Activated CD8-positive, alpha-beta T cell treated with anti-CD3 and anti-CD28 coated beads for 36 hours (primary cell): ENCODE results near the gene PRL. TPM values are rescaled to one million over a fixed set of nuclear protein-coding genes. Genes with fewer than 3 reads are reported as not detected.

Experiments used
- ATAC-seq: fragments of 200-7000 bp; cut with Tn5 transposase; one replicate; pipeline ENCODE4 v1.10.0; 2021; ENCODE audit warnings: mild to moderate bottlenecking, moderate library complexity
- CTCF ChIA-PET: fragments of 350-600 bp; sonication (Branson Sonifier 250); formaldehyde crosslinking; loops from one replicate; lab custom pipeline; 2021; ENCODE audit warnings: antibody characterized with exemption; lab: Charles Lee
- POLR2A ChIA-PET: fragments of 350-600 bp; sonication (Branson Sonifier 250); formaldehyde crosslinking; loops from one replicate; lab custom pipeline; 2021; ENCODE audit warnings: antibody characterized with exemption; lab: Charles Lee
- DNase-seq: peaks from one replicate; pipeline ENCODE4 v3.0.0-alpha.2; 2020
- H3K27ac Mint-ChIP-seq: one replicate; pipeline ENCODE4 v1.8.0; 2021; ENCODE audit warnings: mild to moderate bottlenecking, mixed read lengths
- H3K27me3 Mint-ChIP-seq: one replicate; pipeline ENCODE4 v1.8.0; 2021; ENCODE audit warnings: mixed read lengths
- H3K36me3 Mint-ChIP-seq: one replicate; pipeline ENCODE4 v1.8.0; 2021; ENCODE audit warnings: low read depth, mixed read lengths
- H3K4me1 Mint-ChIP-seq: one replicate; pipeline ENCODE4 v1.8.0; 2021; ENCODE audit warnings: low read depth, mixed read lengths
- H3K4me3 Mint-ChIP-seq: one replicate; pipeline ENCODE4 v1.8.0; 2021; ENCODE audit warnings: mild to moderate bottlenecking, moderate library complexity, mixed read lengths
- H3K9me3 Mint-ChIP-seq: one replicate; pipeline ENCODE4 v1.8.0; 2021; ENCODE audit warnings: mixed read lengths
- intact Hi-C: fragments of 100-400 bp; cut with micrococcal nuclease; formaldehyde crosslinking; loops from one replicate; pipeline ENCODE4 v1.10.0; 2022
- total RNA-seq, 2 experiments: library from RNA; stranded (reverse); gene quantifications; one replicate each; pipeline ENCODE4 v1.2.3, GENCODE V29; 2021
- TF ChIP-seq, protein P1 (sequence below): fragments of 200-600 bp; IDR thresholded peaks from one replicate; pipeline ENCODE4 v1.8.0; 2022; ENCODE audit warnings: antibody characterized with exemption, mild to moderate bottlenecking

Gene PRL
- total RNA-seq, 2 experiments from 2014 or later: 0.52 to 0.60 TPM

DNA sequence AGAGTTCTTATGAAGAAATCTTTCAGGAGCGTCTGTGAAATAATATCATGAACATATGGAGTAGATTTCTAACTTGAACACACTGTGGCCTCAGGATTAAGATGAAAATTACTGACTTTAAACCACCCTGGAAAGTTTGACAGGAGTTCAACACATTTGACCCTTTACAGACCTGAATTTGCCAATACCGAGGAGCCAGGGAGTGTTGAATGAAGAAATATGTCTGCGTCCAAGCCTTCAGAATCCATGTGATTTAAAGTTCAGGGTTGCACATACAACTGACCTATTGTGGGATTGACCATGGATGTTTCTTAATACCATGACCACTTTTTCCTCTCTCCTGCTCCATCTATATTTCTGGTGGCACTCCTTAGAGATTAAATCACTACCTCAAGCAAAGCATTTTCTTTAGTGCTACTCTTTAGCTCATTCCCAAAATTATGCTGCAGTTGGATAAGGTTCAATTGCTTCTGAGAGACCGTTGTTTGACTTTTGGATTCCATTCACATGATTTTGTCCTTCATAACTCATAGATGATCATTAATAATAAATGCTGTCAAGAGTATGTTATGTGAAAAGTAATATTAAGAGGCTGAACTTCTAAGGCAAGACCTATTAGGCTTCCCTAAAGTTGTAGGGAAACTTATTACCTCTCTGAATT lies 57.4 kb downstream of the PRL start:
- POLR2A ChIA-PET: no interaction called here
- DNase-seq (no peak), ATAC-seq (no peak)
- CTCF ChIA-PET: no interaction called here
- TF ChIP-seq, protein P1, sequence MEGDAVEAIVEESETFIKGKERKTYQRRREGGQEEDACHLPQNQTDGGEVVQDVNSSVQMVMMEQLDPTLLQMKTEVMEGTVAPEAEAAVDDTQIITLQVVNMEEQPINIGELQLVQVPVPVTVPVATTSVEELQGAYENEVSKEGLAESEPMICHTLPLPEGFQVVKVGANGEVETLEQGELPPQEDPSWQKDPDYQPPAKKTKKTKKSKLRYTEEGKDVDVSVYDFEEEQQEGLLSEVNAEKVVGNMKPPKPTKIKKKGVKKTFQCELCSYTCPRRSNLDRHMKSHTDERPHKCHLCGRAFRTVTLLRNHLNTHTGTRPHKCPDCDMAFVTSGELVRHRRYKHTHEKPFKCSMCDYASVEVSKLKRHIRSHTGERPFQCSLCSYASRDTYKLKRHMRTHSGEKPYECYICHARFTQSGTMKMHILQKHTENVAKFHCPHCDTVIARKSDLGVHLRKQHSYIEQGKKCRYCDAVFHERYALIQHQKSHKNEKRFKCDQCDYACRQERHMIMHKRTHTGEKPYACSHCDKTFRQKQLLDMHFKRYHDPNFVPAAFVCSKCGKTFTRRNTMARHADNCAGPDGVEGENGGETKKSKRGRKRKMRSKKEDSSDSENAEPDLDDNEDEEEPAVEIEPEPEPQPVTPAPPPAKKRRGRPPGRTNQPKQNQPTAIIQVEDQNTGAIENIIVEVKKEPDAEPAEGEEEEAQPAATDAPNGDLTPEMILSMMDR: no peak
- H3K9me3 Mint-ChIP-seq: peaks cover 12% of the 10 kb centered on the region
- H3K4me3 Mint-ChIP-seq: no peak overlapping the region
- no peaks in the 10 kb centered on the region for H3K4me1 Mint-ChIP-seq
- intact Hi-C loops: no loop called here
- no peaks in the 10 kb centered on the region for H3K27me3 Mint-ChIP-seq
- H3K36me3 Mint-ChIP-seq: no peaks in the 10 kb centered on the region
- no peak overlapping the region for H3K27ac Mint-ChIP-seq

DNA sequence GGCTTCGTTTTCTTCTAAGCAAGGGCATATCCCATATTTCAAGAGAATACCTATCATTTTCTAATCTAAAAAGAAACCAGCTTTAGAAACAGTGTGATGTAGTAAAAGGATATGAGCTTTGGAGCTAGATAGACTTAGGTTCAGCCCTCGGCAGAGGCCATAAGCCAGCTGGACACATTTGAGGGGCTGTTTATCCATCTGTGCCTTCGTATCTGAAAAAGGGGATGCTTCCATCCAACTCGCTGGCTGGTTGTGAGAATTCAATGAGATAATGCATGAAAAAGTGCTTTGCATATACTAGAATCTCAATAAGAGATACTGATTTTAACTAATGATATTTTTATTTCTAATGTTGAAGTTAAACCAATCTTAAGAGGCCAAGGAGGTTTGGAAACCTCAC lies 58.0 kb downstream of the PRL start:
- H3K27me3 Mint-ChIP-seq: no peaks in the 10 kb centered on the region
- intact Hi-C loops: no loop called here
- ATAC-seq (no peak), DNase-seq (no peak)
- H3K36me3 Mint-ChIP-seq: no peaks in the 10 kb centered on the region
- H3K4me3 Mint-ChIP-seq: no peak overlapping the region
- peaks cover 12% of the 10 kb centered on the region for H3K9me3 Mint-ChIP-seq
- H3K27ac Mint-ChIP-seq: no peak overlapping the region
- ChIA-PET CTCF (no interaction called here), POLR2A (no interaction called here)
- TF ChIP-seq, protein P1: no peak
- H3K4me1 Mint-ChIP-seq: no peaks in the 10 kb centered on the region

DNA sequence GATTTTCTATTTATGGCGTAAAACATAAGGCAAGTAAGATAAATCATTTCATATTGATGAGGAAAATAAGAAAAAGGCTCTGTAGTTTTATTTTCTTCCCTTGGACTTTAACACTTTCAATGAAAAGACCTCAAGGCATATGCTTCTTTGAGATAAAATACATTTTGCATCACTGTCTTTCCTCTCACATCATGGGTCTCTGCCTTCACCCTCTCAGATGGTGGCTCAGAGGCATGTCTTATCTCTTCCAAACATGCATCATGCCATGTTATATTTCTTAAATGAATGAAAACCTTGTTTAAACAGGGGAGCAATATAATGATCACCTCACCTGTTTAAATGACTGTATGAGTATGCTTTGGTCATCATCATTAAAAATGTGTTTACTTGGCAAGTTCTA lies 59.3 kb downstream of the PRL start:
- ATAC-seq: no peak
- Mint-ChIP-seq H3K27me3 (no peaks in the 10 kb centered on the region), H3K36me3 (no peaks in the 10 kb centered on the region), H3K4me1 (no peaks in the 10 kb centered on the region), H3K27ac (no peak overlapping the region), H3K4me3 (no peak overlapping the region), H3K9me3 (peaks cover 4% of the 10 kb centered on the region)
- POLR2A ChIA-PET: no interaction called here
- CTCF ChIA-PET: no interaction called here
- no peak for DNase-seq
- intact Hi-C loops: no loop called here
- TF ChIP-seq, protein P1: no peak
